ENCODE results near the gene OTP.

Gene OTP

GRCh38 chr5:77637998-77638762 lies at the start of gene OTP:
OTP (minus strand) TSS chr5:77638713; CDS start chr5:77638549, 164 bp downstream.
- no peak for DNase-seq

- no peak for DNase-seq
These were observed 44.7 kb upstream of the OTP start for GRCh38 chr5:77683171-77683732.

- DNase-seq, result no peak
These were observed 32.0 kb upstream of the OTP start for GRCh38 chr5:77670526-77670925.

GRCh38 chr5:77669677-77670076 lies 31.2 kb upstream of the OTP start:
- DNase-seq, result no peak

- DNase-seq, result no peak
These were observed 24.8 kb upstream of the OTP start for GRCh38 chr5:77663090-77663863.

- DNase-seq, result no peak
These were observed 24.1 kb upstream of the OTP start for GRCh38 chr5:77662635-77663034.

GRCh38 chr5:77658662-77659061 lies 20.1 kb upstream of the OTP start:
- DNase-seq, result no peak

- DNase-seq, result no peak
These were observed 12.8 kb upstream of the OTP start for GRCh38 chr5:77651343-77651742.

GRCh38 chr5:77650686-77651085 lies 12.2 kb upstream of the OTP start:
- no peak for DNase-seq

- no peak for DNase-seq
These were observed 11.3 kb upstream of the OTP start for GRCh38 chr5:77649776-77650175.

GRCh38 chr5:77645995-77646639 lies 7.6 kb upstream of the OTP start:
- DNase-seq, result no peak

- no peak for DNase-seq
These were observed 6.9 kb upstream of the OTP start for GRCh38 chr5:77645158-77645994.

GRCh38 chr5:77644371-77645157 lies 6.1 kb upstream of the OTP start:
- no peak for DNase-seq

- DNase-seq, result no peak
These were observed 5.3 kb upstream of the OTP start for GRCh38 chr5:77643654-77644370.

GRCh38 chr5:77642738-77643653 lies 4.5 kb upstream of the OTP start:
- DNase-seq, result no peak

GRCh38 chr5:77641963-77642737 lies 3.6 kb upstream of the OTP start:
- no peak for DNase-seq

- DNase-seq, result no peak
These were observed 3.0 kb upstream of the OTP start for GRCh38 chr5:77641397-77641943.

- DNase-seq, result no peak
These were observed 2.3 kb upstream of the OTP start for GRCh38 chr5:77640589-77641396.

Data from T1000 (cell line).